ENCODE data around the gene APBB2. TPM values are rescaled to one million over a fixed set of nuclear protein-coding genes. Genes with fewer than 3 reads are reported as not detected.
"Not testable (repeated sequence)": the region's sequence is repeated elsewhere in the genome, so short reads cannot be mapped to it uniquely, and the experiment has no call there.

Gene APBB2
- total RNA-seq, 1 donor = 3.7 TPM

DNA sequence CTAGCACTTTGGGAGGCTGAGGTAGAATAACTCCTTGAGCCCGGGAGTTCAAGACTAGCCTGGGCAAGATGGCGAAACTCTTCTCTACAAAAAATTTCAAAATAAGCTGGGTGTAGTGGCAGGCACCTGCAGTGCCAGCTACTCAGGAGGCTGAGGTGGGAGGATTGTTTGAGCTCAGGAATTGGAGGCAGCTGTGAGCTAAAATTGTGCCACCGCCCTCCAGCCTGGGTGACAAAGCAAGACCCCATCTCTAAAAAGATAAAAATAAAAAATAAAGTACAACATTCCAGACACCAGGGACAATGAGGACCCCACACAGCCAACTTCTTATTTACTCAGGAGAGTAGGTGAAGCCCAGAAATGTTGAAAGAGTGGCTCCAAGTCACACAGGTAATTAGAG, 53.0 kb downstream of the APBB2 start:
- no peaks in the 10 kb centered on the region for H3K27me3 ChIP-seq (ENCODE audit: insufficient read depth, low read length)

DNA sequence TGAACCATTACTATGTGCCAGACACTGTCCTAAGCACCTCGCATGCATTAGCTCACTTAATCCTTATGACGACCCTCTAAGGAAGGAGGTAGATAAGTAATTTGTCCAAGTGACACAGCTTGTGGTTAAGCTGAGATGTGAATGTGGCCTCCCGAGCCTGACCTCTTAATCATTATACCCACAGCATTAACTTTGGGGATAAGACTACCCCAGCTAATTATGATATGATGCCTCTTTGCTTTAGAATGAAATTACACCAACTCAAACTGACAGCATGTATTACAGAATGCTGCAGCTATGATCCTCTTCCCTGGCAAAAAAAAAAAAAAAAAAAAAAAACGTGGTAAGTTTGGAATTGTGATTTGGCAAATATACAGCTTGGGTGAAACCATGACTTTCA, 53.5 kb downstream of the APBB2 start:
- no peak overlapping the region for H3K4me3 ChIP-seq (ENCODE audit: low read length)
- H3K4me1 ChIP-seq (ENCODE audit: insufficient read depth, low read length) = no peaks in the 10 kb centered on the region
- no peaks in the 10 kb centered on the region for H3K9me3 ChIP-seq (ENCODE audit: low read depth, low read length)
- no peaks in the 10 kb centered on the region for H3K27me3 ChIP-seq (ENCODE audit: insufficient read depth, low read length)

More for the DNA sequence above, 53.0 kb downstream of the APBB2 start:
- H3K4me1 ChIP-seq (ENCODE audit: insufficient read depth, low read length) = no peaks in the 10 kb centered on the region
- H3K4me3 ChIP-seq (ENCODE audit: low read length) = no peak overlapping the region
- H3K9me3 ChIP-seq (ENCODE audit: low read depth, low read length) = no peaks in the 10 kb centered on the region

DNA sequence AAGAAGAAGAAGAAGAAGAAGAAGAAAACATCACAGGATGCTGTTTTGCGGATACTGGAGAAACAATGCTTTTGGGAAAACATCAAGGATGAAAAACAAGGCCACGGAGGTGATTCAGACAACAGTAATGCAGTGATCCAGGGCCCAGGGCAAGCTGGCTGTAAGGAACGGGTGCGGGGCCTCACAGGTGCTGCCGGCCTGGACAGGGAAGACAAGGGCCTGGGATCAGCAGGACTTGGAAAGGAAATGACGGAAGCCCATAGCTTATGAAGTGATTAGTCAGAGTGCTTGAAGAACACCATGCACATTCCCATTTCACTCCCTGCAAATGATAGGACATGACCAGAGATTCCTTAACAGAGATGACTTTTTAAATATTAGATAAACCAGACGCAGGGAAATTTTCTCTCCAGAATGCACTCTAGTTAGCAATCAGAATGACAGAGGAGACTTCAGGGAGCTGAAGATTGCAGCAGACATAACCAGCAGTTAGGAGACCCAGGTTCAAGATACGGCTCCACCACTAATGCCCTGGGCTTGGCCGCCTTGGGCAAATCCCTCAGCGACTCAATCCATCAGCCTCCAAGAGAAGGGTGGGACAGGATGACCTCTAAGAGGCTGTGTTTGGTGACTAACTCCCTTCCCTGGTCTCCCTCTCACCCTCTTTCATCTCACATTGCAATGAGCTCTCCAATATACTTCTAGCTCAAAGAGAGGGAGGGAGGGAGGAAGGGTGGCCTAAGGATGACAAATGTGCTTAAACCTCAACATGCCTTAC, 54.1 kb downstream of the APBB2 start:
- H3K4me1 ChIP-seq (ENCODE audit: insufficient read depth, low read length) = no peaks in the 10 kb centered on the region
- H3K4me3 ChIP-seq (ENCODE audit: low read length) = no peak overlapping the region
- H3K27me3 ChIP-seq (ENCODE audit: insufficient read depth, low read length) = no peaks in the 10 kb centered on the region
- H3K9me3 ChIP-seq (ENCODE audit: low read depth, low read length) = no peaks in the 10 kb centered on the region

DNA sequence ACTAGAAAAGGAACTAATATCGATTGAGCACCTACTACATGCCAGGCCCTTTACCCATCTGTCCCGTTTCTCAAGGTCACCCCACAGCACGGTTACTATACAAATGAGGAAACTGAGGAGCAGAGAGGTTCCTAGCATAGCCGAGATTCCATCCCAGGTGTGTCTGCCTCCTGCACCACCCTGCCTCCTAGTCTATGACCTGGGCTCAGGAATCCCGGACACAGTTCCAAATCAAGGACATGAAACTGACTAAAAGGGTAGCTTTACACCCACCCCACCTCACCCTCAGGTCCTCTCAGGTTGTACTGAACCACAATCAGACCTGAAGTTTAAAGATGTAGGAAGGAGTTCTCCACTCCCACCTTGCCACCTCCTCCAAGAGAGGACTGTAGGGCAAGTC, 55.6 kb downstream of the APBB2 start:
- Histone ChIP-seq H3K4me3 (ENCODE audit: low read length) (no peak overlapping the region), H3K9me3 (ENCODE audit: low read depth, low read length) (no peaks in the 10 kb centered on the region), H3K27me3 (ENCODE audit: insufficient read depth, low read length) (no peaks in the 10 kb centered on the region), H3K4me1 (ENCODE audit: insufficient read depth, low read length) (no peaks in the 10 kb centered on the region)

DNA sequence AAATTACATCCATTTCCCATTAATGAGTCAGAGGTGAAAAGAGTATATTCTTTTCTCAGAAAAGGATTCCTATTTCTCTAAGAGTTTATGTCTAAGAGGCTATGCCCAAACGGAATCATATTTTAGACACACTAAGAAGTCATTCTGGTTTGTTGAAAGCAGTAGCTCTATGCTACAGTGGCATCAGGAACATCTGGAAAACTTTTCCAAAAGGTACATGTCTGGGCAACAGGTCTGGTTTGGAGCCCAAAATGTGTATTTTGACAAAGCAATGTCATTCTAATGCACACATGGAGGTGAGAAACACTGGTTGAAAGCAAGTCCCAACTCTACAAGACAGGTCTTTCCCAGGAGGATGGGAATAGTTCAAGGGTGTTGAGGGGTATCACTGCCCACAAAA, 56.1 kb downstream of the APBB2 start:
- no peaks in the 10 kb centered on the region for H3K27me3 ChIP-seq (ENCODE audit: insufficient read depth, low read length)
- H3K9me3 ChIP-seq (ENCODE audit: low read depth, low read length) = no peaks in the 10 kb centered on the region
- no peaks in the 10 kb centered on the region for H3K4me1 ChIP-seq (ENCODE audit: insufficient read depth, low read length)
- no peak overlapping the region for H3K4me3 ChIP-seq (ENCODE audit: low read length)

DNA sequence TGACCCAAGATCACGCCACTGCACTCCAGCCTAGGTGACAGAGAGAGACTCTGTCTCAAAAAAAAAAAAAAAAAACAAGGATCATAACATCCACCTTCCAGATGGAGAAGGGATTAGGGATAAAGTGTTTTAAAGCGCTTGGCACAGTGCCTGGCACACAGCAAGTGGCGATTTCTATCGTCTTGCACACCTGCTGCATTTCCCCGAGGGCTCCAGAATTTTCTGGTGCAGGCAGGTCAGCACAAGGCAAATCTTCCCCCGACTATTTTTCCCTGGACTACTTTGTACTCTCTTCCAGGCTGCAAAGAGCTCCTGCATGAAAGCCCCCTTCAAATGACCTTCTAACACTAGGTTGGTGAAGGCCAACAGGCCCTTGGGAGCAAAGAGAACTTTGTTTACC, 57.3 kb downstream of the APBB2 start:
- Histone ChIP-seq H3K4me1 (ENCODE audit: insufficient read depth, low read length) (no peaks in the 10 kb centered on the region), H3K9me3 (ENCODE audit: low read depth, low read length) (no peaks in the 10 kb centered on the region), H3K4me3 (ENCODE audit: low read length) (no peak overlapping the region), H3K27me3 (ENCODE audit: insufficient read depth, low read length) (no peaks in the 10 kb centered on the region)

DNA sequence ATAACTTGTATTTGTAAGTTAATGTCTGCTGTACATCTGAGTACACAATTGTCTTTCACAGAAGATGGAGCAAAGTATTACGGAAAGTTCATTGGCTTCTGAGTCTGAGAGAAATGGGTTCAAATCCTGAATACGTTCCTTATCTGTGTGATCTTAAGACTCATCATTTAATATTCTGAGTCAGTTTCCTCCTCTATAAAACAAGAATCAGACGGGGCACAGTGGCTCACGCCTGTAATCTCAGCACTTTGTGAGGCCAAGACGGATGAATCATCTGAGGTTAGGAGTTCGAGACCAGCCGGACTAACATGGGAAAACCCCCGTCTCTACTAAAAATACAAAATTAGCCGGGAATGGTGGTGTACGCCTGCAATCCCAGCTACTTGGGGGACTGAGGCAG, 57.8 kb downstream of the APBB2 start:
- no peaks in the 10 kb centered on the region for H3K9me3 ChIP-seq (ENCODE audit: low read depth, low read length)
- H3K27me3 ChIP-seq (ENCODE audit: insufficient read depth, low read length) = no peaks in the 10 kb centered on the region
- no peak overlapping the region for H3K4me3 ChIP-seq (ENCODE audit: low read length)
- H3K4me1 ChIP-seq (ENCODE audit: insufficient read depth, low read length) = no peaks in the 10 kb centered on the region

DNA sequence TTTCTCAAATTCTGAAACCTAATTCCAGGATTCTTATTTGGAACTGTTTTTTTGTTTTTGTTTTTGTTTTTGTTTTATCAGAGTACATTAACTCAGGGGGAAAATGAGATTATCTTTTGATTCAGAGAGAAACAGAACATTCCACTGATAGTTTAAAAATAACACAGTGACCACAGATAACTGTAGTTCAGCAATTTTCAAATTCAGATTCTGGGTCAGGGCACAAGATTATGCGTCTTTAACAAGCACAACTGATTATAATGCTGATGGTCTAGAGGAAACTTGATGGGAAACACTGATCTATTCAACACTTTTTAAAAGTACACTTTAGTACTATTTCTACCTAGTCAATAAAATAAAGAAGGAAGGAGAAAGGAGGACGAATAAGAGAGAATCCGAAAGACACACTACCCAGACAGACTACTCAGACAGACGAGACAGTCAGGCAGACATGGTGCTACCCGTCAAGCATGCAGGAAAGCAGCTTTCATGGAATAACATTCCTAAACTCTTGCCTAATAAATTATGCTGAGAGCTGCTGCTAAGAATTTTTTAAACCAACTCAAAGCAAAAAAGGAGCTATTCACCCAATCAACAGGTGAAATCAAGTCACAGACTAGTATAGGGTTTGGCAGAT, 59.0 kb downstream of the APBB2 start:
- no peak overlapping the region for H3K4me3 ChIP-seq (ENCODE audit: low read length)
- no peaks in the 10 kb centered on the region for H3K4me1 ChIP-seq (ENCODE audit: insufficient read depth, low read length)
- no peaks in the 10 kb centered on the region for H3K27me3 ChIP-seq (ENCODE audit: insufficient read depth, low read length)
- H3K9me3 ChIP-seq (ENCODE audit: low read depth, low read length) = no peaks in the 10 kb centered on the region

DNA sequence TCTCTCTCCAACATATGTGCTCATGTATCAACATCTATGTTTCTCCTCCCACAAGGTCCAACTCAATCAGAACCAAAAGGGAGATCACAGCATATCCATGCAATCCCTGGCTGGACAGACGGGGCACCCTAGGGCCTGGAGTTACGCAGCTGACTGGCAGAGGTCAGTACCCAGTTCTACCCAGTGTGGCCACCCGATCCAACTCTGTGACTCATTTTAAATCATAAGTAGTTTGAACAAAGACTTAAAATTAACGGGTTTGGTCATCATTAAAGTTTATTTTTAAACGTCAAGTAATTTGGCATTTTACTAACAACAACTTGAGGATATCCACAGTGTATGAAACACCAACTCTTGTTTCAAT, 59.5 kb downstream of the APBB2 start:
- no peaks in the 10 kb centered on the region for H3K27me3 ChIP-seq (ENCODE audit: insufficient read depth, low read length)
- H3K4me1 ChIP-seq (ENCODE audit: insufficient read depth, low read length) = no peaks in the 10 kb centered on the region
- H3K9me3 ChIP-seq (ENCODE audit: low read depth, low read length) = no peaks in the 10 kb centered on the region
- no peak overlapping the region for H3K4me3 ChIP-seq (ENCODE audit: low read length)

DNA sequence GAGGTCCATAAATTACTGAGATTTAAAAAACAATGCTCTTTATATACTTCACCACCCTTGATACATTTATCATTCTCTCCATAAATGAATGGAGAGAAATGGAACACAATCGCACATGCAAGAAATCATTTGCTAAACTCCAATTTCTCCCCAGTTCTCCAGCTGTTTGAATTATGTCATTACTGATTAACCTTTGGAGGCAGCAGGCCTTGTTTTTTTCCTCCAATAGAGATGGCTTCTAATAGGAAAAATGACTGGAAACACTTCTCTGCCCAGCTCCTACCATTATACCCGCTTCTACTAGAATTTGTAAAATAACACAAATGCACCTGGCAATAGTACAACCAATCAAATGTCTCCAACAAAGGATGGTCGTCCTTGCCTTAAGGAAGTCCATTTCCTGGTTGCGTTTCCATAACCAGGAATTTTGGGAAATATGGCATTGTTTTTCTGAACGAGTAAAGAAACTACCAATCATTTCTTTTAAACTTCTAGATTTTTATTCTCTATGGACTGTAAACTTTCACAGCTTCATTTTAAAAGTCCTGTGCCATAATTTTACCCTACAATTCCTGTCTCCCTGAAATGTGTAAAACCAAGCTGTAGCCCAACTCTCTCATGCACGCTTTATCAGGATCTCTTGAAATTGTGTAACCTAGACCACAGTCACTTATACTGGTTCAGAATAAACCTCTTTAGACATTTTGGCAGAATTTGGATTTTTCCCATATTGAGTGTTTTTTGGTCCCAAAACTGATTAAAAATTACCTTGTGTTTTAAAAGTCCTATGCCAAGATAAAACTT, 60.1 kb downstream of the APBB2 start:
- no peak overlapping the region for H3K4me3 ChIP-seq (ENCODE audit: low read length)
- H3K9me3 ChIP-seq (ENCODE audit: low read depth, low read length) = no peaks in the 10 kb centered on the region
- H3K27me3 ChIP-seq (ENCODE audit: insufficient read depth, low read length) = no peaks in the 10 kb centered on the region
- no peaks in the 10 kb centered on the region for H3K4me1 ChIP-seq (ENCODE audit: insufficient read depth, low read length)

DNA sequence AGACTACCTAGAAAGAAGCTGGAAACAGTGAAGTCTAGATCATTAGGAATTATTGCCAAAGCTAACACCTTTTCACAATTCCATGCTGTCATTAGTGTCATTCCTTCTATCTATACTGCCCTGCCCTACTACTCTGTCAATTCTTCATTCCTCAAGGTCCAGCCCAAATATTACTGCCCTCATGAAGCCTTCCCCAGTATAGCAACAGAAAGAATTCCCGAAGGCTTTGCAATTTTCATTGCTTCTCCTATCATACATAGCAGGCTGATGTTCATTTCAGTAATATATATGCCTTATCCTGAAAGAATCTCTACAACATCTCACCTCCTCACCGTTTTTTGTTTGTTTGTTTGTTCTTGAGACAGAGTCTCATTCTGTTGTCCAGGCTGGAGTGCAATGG, 63.9 kb downstream of the APBB2 start:
- H3K4me3 ChIP-seq (ENCODE audit: low read length) = no peak overlapping the region
- no peaks in the 10 kb centered on the region for H3K9me3 ChIP-seq (ENCODE audit: low read depth, low read length)
- H3K4me1 ChIP-seq (ENCODE audit: insufficient read depth, low read length) = no peaks in the 10 kb centered on the region
- no peaks in the 10 kb centered on the region for H3K27me3 ChIP-seq (ENCODE audit: insufficient read depth, low read length)

DNA sequence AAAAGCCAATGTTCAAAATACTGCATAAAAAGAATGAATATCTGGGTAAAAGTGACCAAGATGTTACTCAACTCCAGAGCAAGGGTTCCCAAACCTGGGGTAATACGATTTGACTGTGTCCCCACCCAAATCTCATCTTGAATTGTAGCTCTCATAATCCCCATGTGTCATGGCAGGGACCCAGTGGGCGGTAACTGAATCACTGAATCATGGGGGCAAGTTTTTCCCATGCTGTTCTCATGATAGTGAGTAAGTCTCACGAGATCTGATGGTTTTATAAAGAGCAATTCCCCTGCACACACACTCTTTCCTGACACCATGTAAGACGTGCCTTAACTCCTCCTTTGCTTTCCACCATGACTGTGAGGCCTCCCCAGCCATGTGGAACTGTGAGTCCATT, 64.8 kb downstream of the APBB2 start:
- not testable (repeated sequence) for H3K9me3 ChIP-seq (ENCODE audit: low read depth, low read length); H3K4me1 ChIP-seq (ENCODE audit: insufficient read depth, low read length); H3K27me3 ChIP-seq (ENCODE audit: insufficient read depth, low read length)

DNA sequence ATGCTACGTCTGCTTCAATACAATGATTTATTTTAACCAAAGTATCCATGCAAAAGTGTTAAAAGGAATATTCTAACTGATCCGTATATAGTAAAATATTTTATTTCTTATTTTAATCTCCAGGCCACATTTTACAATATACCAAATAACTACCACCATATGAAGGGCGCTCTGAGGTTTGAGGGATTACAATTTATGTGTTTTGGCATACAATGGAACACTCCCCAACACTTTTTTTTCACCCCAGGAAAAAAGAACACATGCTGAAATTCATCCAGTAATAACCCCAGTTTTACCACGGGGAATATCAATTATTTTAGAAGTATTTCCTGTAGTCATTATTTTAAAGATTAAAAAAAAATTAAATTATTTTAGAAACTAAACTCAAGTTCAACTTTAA, 65.4 kb downstream of the APBB2 start:
- Histone ChIP-seq H3K4me3 (ENCODE audit: low read length) (no peak overlapping the region), H3K27me3 (ENCODE audit: insufficient read depth, low read length) (no peaks in the 10 kb centered on the region), H3K4me1 (ENCODE audit: insufficient read depth, low read length) (no peaks in the 10 kb centered on the region), H3K9me3 (ENCODE audit: low read depth, low read length) (no peaks in the 10 kb centered on the region)

More for the DNA sequence above, 64.8 kb downstream of the APBB2 start:
- not testable (repeated sequence) for H3K4me3 ChIP-seq (ENCODE audit: low read length)

DNA sequence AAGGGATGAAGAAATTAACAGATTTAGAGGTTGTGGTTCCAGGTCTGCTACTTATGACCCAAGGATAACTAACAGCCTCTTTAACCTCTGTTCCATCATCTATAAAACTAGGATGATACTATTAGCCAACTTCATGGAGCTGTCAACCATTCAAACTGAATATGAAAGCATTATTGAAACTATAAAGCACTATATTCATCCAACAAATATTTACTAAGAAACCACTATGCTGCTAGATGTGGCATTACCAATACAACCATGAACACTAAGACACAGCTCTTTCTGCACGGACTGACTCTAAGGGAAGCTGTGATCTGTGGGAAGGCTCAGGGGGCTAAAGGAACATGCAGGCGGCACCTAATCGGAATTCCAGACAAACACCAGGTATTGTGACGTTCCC, 66.0 kb downstream of the APBB2 start:
- no peaks in the 10 kb centered on the region for H3K4me1 ChIP-seq (ENCODE audit: insufficient read depth, low read length)
- H3K4me3 ChIP-seq (ENCODE audit: low read length) = no peak overlapping the region
- no peaks in the 10 kb centered on the region for H3K27me3 ChIP-seq (ENCODE audit: insufficient read depth, low read length)
- no peaks in the 10 kb centered on the region for H3K9me3 ChIP-seq (ENCODE audit: low read depth, low read length)

DNA sequence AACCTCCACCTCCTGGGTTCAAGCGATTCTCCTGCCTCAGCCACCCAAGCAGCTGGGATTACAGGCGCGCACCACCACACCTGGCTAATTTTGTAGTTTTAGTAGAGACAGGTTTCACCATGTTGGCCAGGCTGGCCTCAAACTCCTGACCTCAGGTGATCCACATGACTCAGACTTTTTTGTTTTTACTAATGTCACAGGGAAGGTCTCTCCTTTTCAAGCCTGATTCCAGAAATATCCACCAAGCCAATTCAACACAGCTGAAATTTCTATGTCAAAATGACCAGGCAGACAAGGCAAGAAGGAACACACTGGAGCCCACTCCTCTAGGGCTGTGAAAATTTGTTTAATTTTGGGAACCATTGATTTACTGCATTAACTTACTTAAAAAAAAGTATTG, 66.8 kb downstream of the APBB2 start:
- not testable (repeated sequence) for H3K9me3 ChIP-seq (ENCODE audit: low read depth, low read length); H3K4me1 ChIP-seq (ENCODE audit: insufficient read depth, low read length); H3K4me3 ChIP-seq (ENCODE audit: low read length); H3K27me3 ChIP-seq (ENCODE audit: insufficient read depth, low read length)

Measured in mononuclear cell (primary cell).